ENCODE measurements around the gene TRIP13. TPM values are rescaled to one million over a fixed set of nuclear protein-coding genes. Genes with fewer than 3 reads are reported as not detected.
A peak's percentile ranks its signal among the peaks of the same experiment; 100 is the strongest.

The TRIP13 gene
- total and polyA plus RNA-seq, 12 donors: 0.30 to 5.0 (median 0.78) TPM

GRCh38 chr5:910769-911160 is 18.1 kb downstream of the TRIP13 start:
- intact Hi-C loops (cut with DNase I): no loop called here
- no peak for TF ChIP-seq CTCF (IDR thresholded peaks at IDR 0.05)
- no peak for TF ChIP-seq POLR2A (IDR thresholded peaks at IDR 0.05)
- Histone ChIP-seq H3K27me3 (no peaks in the 10 kb centered on the region), H3K27ac (no peak overlapping the region), H3K36me3 (replicated peaks in 1 of 2) (no peaks in the 10 kb centered on the region), H3K4me1 (replicated peaks in 1 of 2) (no peaks in the 10 kb centered on the region), H3K4me3 (no peak overlapping the region), H3K9me3 (replicated peaks in 1 of 3) (no peaks in the 10 kb centered on the region)
- WGBS, 4 donors: 94 to 100% (median 99%) methylated on average over 2 to 7 of the region's 7 CpGs
- peak in 1 of 7 donors; percentile 29 for DNase-seq

GRCh38 chr5:911601-912000 is 18.9 kb downstream of the TRIP13 start:
- H3K4me3 ChIP-seq: no peak overlapping the region
- no peaks in the 10 kb centered on the region for H3K27me3 ChIP-seq
- peak overlapping the region in 1 of 5 donors; percentile 52 for H3K27ac ChIP-seq
- no peaks in the 10 kb centered on the region for H3K36me3 ChIP-seq (replicated peaks in 1 of 2)
- H3K9me3 ChIP-seq (replicated peaks in 1 of 3): no peaks in the 10 kb centered on the region
- intact Hi-C loops (cut with DNase I): no loop called here
- TF ChIP-seq CTCF (IDR thresholded peaks at IDR 0.05) (no peak), POLR2A (IDR thresholded peaks at IDR 0.05) (no peak)
- DNase-seq: peak in 2 of 7 donors; percentile 43 to 47
- H3K4me1 ChIP-seq (replicated peaks in 1 of 2): no peaks in the 10 kb centered on the region
- WGBS, 4 donors: 69 to 90% (median 85%) methylated on average over 11 of the region's 11 CpGs

- Histone ChIP-seq H3K27ac (peak overlapping the region in 1 of 5 donors; percentile 52), H3K27me3 (no peaks in the 10 kb centered on the region), H3K4me3 (no peak overlapping the region), H3K9me3 (replicated peaks in 1 of 3) (no peaks in the 10 kb centered on the region), H3K4me1 (replicated peaks in 1 of 2) (no peaks in the 10 kb centered on the region), H3K36me3 (replicated peaks in 1 of 2) (no peaks in the 10 kb centered on the region)
- TF ChIP-seq CTCF (IDR thresholded peaks at IDR 0.05) (no peak), POLR2A (IDR thresholded peaks at IDR 0.05) (no peak)
- 91 to 95% (median 92%) methylated on average over 42 to 44 of the region's 44 CpGs for WGBS, 4 donors
- DNase-seq: peak in 6 of 7 donors; percentile 46 to 81 (median 66)
- intact Hi-C loops (cut with DNase I): no loop called here
Measured at GRCh38 chr5:912280-913091, 19.8 kb downstream of the TRIP13 start.

- WGBS, 4 donors: 88 to 97% (median 96%) methylated on average over 14 of the region's 14 CpGs
- no peak overlapping the region for H3K27ac ChIP-seq
- H3K9me3 ChIP-seq (replicated peaks in 1 of 3): no peaks in the 10 kb centered on the region
- TF ChIP-seq POLR2A (IDR thresholded peaks at IDR 0.05) (no peak), CTCF (IDR thresholded peaks at IDR 0.05) (no peak)
- DNase-seq: peak in 1 of 7 donors; percentile 39
- no peaks in the 10 kb centered on the region for H3K4me1 ChIP-seq (replicated peaks in 1 of 2)
- H3K27me3 ChIP-seq: no peaks in the 10 kb centered on the region
- intact Hi-C loops (cut with DNase I): no loop called here
- no peaks in the 10 kb centered on the region for H3K36me3 ChIP-seq (replicated peaks in 1 of 2)
- H3K4me3 ChIP-seq: no peak overlapping the region
Measured at GRCh38 chr5:914174-914573, 21.5 kb downstream of the TRIP13 start.
